Retinal pigment epithelial cell (primary cell): ENCODE data around the gene MAGEA2B.
"Not testable (repeated sequence)": the region's sequence is repeated elsewhere in the genome, so short reads cannot be mapped to it uniquely, and the experiment has no call there.

Experiments
- DNase-seq: peaks from one replicate; pipeline ENCODE4 v3.0.0-alpha.2; 2010; ENCODE audit warnings: low read depth
- H3K4me3 ChIP-seq: 2 replicates; pipeline ENCODE4 v1.5.1; 2011; ENCODE audit warnings: mild to moderate bottlenecking, low read length, control low read depth, moderate library complexity
- TF ChIP-seq, protein P1 (sequence below): conservative IDR thresholded peaks from 2 replicates; pipeline ENCODE4 v1.5.1; 2011; ENCODE audit warnings: low read depth, low read length, control low read depth, inconsistent platforms

The MAGEA2B gene, protein sequence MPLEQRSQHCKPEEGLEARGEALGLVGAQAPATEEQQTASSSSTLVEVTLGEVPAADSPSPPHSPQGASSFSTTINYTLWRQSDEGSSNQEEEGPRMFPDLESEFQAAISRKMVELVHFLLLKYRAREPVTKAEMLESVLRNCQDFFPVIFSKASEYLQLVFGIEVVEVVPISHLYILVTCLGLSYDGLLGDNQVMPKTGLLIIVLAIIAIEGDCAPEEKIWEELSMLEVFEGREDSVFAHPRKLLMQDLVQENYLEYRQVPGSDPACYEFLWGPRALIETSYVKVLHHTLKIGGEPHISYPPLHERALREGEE

GRCh38 chrX:152713815-152714787 lies at the start of gene MAGEA2B:
Gene MAGEA2B (plus strand): TSS chrX:152714628. CDS start chrX:152717107, 2,479 bp downstream.
- DNase-seq, H3K4me3 ChIP-seq: not testable (repeated sequence)

GRCh38 chrX:152674135-152674534 lies 40.3 kb upstream of the MAGEA2B start:
- H3K4me3 ChIP-seq = no peak overlapping the region
- no peak for DNase-seq
- TF ChIP-seq, protein P1, sequence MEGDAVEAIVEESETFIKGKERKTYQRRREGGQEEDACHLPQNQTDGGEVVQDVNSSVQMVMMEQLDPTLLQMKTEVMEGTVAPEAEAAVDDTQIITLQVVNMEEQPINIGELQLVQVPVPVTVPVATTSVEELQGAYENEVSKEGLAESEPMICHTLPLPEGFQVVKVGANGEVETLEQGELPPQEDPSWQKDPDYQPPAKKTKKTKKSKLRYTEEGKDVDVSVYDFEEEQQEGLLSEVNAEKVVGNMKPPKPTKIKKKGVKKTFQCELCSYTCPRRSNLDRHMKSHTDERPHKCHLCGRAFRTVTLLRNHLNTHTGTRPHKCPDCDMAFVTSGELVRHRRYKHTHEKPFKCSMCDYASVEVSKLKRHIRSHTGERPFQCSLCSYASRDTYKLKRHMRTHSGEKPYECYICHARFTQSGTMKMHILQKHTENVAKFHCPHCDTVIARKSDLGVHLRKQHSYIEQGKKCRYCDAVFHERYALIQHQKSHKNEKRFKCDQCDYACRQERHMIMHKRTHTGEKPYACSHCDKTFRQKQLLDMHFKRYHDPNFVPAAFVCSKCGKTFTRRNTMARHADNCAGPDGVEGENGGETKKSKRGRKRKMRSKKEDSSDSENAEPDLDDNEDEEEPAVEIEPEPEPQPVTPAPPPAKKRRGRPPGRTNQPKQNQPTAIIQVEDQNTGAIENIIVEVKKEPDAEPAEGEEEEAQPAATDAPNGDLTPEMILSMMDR = no peak

GRCh38 chrX:152674652-152675051 lies 39.8 kb upstream of the MAGEA2B start:
- not testable (repeated sequence) for DNase-seq, H3K4me3 ChIP-seq

DNA sequence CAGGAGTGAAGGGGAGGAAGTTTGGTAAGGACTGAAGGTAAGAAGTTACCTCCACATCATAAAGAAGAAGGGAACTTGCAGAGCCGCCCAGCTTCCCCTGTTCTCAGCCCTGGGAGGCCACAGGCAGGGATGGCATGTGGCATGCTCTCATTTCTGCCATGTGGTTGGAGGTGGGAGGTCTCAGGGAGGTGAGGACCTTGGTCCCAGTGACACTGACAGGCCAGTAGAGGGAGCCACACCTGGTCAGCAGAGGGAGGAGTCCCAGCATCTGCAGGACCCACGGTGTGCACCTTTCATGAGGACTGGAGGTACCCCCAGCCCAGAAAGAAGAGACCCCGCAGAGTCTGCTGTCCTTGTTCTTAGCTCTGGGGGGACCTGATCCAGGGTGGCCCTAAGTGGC lies 33.4 kb upstream of the MAGEA2B start:
- not testable (repeated sequence) for H3K4me3 ChIP-seq, DNase-seq

DNA sequence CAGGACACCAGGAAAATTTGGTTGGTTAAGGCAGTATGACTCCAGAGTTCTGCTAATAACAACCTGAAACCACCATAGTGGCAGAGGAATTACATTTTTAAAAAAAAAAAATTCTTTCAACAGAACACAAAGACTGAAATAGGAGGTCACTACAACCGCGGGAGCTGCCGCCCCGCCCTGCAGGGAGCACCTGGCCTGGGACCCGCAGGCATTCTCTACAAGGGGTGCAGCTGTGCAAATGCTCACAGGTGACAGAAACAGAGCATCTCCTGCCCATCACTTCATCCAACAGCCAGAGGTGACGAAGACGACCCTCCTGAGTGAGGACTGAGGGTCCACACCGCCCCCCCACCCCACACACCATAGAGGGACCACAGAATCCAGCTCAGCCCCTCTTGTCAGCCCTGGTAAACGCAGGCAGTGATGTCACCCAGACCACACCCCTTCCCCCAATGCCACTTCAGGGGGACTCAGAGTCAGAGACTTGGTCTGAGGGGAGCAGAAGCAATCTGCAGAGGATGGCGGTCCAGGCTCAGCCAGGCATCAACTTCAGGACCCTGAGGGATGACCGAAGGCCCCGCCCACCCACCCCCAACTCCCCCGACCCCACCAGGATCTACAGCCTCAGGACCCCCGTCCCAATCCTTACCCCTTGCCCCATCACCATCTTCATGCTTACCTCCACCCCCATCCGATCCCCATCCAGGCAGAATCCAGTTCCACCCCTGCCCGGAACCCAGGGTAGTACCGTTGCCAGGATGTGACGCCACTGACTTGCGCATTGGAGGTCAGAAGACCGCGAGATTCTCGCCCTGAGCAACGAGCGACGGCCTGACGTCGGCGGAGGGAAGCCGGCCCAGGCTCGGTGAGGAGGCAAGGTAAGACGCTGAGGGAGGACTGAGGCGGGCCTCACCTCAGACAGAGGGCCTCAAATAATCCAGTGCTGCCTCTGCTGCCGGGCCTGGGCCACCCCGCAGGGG lies 16.2 kb upstream of the MAGEA2B start, which contains the start of gene MAGEA3:
TSS of gene MAGEA3 (plus strand) at position 843 of the 980 bp plus-strand sequence. CDS start 2,039 bp downstream, outside the sequence.
- not testable (repeated sequence) for DNase-seq, H3K4me3 ChIP-seq

DNA sequence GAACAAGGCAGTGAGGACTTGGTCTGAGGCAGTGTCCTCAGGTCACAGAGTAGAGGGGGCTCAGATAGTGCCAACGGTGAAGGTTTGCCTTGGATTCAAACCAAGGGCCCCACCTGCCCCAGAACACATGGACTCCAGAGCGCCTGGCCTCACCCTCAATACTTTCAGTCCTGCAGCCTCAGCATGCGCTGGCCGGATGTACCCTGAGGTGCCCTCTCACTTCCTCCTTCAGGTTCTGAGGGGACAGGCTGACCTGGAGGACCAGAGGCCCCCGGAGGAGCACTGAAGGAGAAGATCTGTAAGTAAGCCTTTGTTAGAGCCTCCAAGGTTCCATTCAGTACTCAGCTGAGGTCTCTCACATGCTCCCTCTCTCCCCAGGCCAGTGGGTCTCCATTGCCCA lies 14.0 kb upstream of the MAGEA2B start:
- not testable (repeated sequence) for DNase-seq, H3K4me3 ChIP-seq

- H3K4me3 ChIP-seq, DNase-seq: not testable (repeated sequence)
These were observed 7.9 kb upstream of the MAGEA2B start for GRCh38 chrX:152706500-152706899.

DNA sequence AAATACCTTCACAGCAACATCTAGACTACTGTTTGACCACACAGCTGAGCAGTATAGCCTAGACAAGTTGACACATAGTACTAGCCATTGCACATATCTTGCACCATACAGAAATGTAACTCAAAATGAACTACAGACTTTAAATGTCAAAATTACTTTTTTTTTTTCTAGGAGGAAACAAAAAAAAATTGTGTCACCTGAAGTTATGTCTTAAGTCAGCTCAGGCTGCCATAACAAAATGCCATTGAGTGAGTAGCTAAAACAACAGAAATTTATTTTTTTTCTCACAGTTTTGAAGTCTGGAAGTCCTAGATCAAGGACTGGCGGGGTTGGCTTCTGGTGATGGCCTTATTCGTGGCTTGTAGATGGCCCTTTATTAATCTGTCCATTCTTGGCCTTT lies 5.3 kb upstream of the MAGEA2B start, which contains the start of gene CSAG2:
TSS of gene CSAG2 (minus strand) at position 101 of the 400 bp plus-strand sequence. CDS start 161 bp downstream, outside the sequence.
- not testable (repeated sequence) for H3K4me3 ChIP-seq, DNase-seq

DNA sequence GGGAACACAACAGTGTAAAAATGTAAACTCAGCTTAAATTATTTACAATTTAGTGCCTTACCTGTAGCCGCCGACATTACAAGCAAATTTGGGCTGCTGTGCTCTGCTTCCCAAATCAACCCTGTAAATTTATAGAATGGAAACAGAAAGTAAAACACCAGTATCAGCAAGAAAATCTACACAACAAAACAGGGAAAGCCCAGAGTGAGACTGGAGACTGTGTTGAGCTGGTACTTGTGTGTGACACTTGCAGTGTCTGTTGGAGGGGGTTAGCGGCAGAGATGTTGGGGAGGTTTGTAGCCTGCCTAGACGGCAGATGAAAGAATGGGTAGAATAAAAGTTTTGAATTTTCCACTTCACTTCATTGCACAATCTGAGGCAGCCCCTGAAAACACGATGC lies 1.2 kb upstream of the MAGEA2B start:
- H3K4me3 ChIP-seq, DNase-seq: not testable (repeated sequence)

GRCh38 chrX:152725409-152725808 lies 11.0 kb downstream of the MAGEA2B start:
- DNase-seq = no peak
- H3K4me3 ChIP-seq = no peak overlapping the region
- TF ChIP-seq, protein P1 = no peak
